ENCODE results near the gene FEN1.

FEN1 gene

DNA sequence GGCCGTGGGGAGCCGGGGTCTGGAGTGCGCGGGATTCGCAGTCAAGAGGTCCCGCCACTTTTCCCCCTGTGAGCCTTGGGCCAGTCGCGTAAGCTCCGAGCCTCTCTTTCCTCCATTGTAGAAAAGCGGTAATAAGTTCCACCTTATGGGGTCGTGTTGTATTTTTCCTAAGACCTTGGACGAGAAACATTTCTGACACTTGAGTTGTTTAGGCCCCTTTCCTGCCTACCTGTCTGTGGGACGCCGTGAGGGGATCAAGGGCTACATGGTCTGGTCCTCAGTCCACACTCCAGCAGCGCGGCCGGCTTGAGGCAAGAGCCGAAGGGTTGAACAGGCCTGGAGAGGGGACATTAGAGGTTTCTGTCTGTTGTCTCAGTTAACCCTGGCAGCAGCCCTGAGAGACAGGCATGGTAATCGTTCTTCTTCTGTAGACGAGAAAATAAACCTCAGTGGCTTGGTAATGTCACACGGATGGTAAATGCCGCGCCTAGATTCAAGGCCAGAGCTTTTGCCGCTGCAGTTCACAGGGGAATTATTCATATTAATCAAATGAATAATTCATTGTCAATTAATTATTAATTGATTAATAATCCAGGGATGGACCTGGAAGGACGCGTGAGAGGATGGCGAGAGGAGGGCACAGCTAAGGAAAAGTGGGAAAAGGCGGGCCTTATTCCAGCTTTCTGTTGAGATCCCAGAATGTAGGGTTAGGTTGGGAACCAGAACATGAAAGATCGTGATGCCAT is 545 bp downstream of the FEN1 start:
- Histone ChIP-seq H3K4me1 (ENCODE audit: control insufficient read depth, low read depth, low read length) (no peaks in the 10 kb centered on the region), H3K18ac (ENCODE audit: low read length) (peak overlapping the region; percentile 54), H3K23ac (ENCODE audit: low read length) (no peak overlapping the region), H3K36me3 (ENCODE audit: control insufficient read depth, insufficient read depth, low read length) (peaks cover 3% of the 10 kb centered on the region), H4K8ac (ENCODE audit: low read depth, low read length) (no peak overlapping the region), H3K27ac (ENCODE audit: low read depth, low read length) (peak overlapping the region; percentile 21), H3K4ac (ENCODE audit: low read depth, low read length) (peak overlapping the region; percentile 72), H3K79me1 (ENCODE audit: low read length) (peaks cover 19% of the 10 kb centered on the region), H3K56ac (ENCODE audit: low read length) (peak overlapping the region; percentile 100), H3K27me3 (ENCODE audit: insufficient read depth, low read length, poor library complexity) (no peaks in the 10 kb centered on the region), H4K5ac (ENCODE audit: low read length) (no peak overlapping the region), H2BK120ac (ENCODE audit: low read depth, low read length) (no peak overlapping the region), H2AK5ac (ENCODE audit: low read length) (peak overlapping the region; percentile 43), H3K4me3 (ENCODE audit: low read length) (peak overlapping the region; percentile 93), H2BK5ac (ENCODE audit: low read length) (no peak overlapping the region), H3K4me2 (ENCODE audit: low read length) (peak overlapping the region; percentile 88), H3K9ac (ENCODE audit: low read length) (peak overlapping the region; percentile 96), H2BK15ac (replicated peaks; ENCODE audit: low read depth) (no peak overlapping the region), H3K79me2 (ENCODE audit: control insufficient read depth, insufficient read depth, low read length) (peaks cover 44% of the 10 kb centered on the region)
- DNase-seq = no peak
- no CpG with 5 or more reads among the region's 29 CpGs for WGBS (ENCODE audit: extremely low coverage, insufficient coverage, low lambda C conversion rate)

GRCh38 chr11:61793829-61794204 is 1.1 kb downstream of the FEN1 start:
- peaks cover 44% of the 10 kb centered on the region for H3K79me2 ChIP-seq (ENCODE audit: control insufficient read depth, insufficient read depth, low read length)
- H3K4ac ChIP-seq (ENCODE audit: low read depth, low read length) = no peak overlapping the region
- H3K36me3 ChIP-seq (ENCODE audit: control insufficient read depth, insufficient read depth, low read length) = peaks cover 1% of the 10 kb centered on the region
- no peak overlapping the region for H3K18ac ChIP-seq (ENCODE audit: low read length)
- WGBS (ENCODE audit: extremely low coverage, insufficient coverage, low lambda C conversion rate) = no CpG with 5 or more reads among the region's 3 CpGs
- no peaks in the 10 kb centered on the region for H3K27me3 ChIP-seq (ENCODE audit: insufficient read depth, low read length, poor library complexity)
- peak overlapping the region; percentile 96 for H3K9ac ChIP-seq (ENCODE audit: low read length)
- no peak overlapping the region for H4K8ac ChIP-seq (ENCODE audit: low read depth, low read length)
- H2BK5ac ChIP-seq (ENCODE audit: low read length) = no peak overlapping the region
- H3K23ac ChIP-seq (ENCODE audit: low read length) = no peak overlapping the region
- H3K4me1 ChIP-seq (ENCODE audit: control insufficient read depth, low read depth, low read length) = no peaks in the 10 kb centered on the region
- no peak overlapping the region for H3K27ac ChIP-seq (ENCODE audit: low read depth, low read length)
- no peak overlapping the region for H4K5ac ChIP-seq (ENCODE audit: low read length)
- peak overlapping the region; percentile 88 for H3K4me2 ChIP-seq (ENCODE audit: low read length)
- DNase-seq = no peak
- no peak overlapping the region for H2BK15ac ChIP-seq (replicated peaks; ENCODE audit: low read depth)
- peaks cover 19% of the 10 kb centered on the region for H3K79me1 ChIP-seq (ENCODE audit: low read length)
- peak overlapping the region; percentile 93 for H3K4me3 ChIP-seq (ENCODE audit: low read length)
- H2BK120ac ChIP-seq (ENCODE audit: low read depth, low read length) = no peak overlapping the region
- H3K56ac ChIP-seq (ENCODE audit: low read length) = peak overlapping the region; percentile 100
- H2AK5ac ChIP-seq (ENCODE audit: low read length) = no peak overlapping the region

- no peak overlapping the region for H3K4me2 ChIP-seq (ENCODE audit: low read length)
- H3K4ac ChIP-seq (ENCODE audit: low read depth, low read length) = no peak overlapping the region
- no peaks in the 10 kb centered on the region for H3K27me3 ChIP-seq (ENCODE audit: insufficient read depth, low read length, poor library complexity)
- peak overlapping the region; percentile 17 for H3K56ac ChIP-seq (ENCODE audit: low read length)
- peaks cover 21% of the 10 kb centered on the region for H3K79me1 ChIP-seq (ENCODE audit: low read length)
- no peak overlapping the region for H2BK120ac ChIP-seq (ENCODE audit: low read depth, low read length)
- H3K79me2 ChIP-seq (ENCODE audit: control insufficient read depth, insufficient read depth, low read length) = peaks cover 44% of the 10 kb centered on the region
- H3K23ac ChIP-seq (ENCODE audit: low read length) = no peak overlapping the region
- no peak overlapping the region for H4K5ac ChIP-seq (ENCODE audit: low read length)
- 100% methylated on average over 1 of the region's 4 CpGs for WGBS (ENCODE audit: extremely low coverage, insufficient coverage, low lambda C conversion rate)
- no peak overlapping the region for H4K8ac ChIP-seq (ENCODE audit: low read depth, low read length)
- peak overlapping the region; percentile 35 for H3K9ac ChIP-seq (ENCODE audit: low read length)
- no peaks in the 10 kb centered on the region for H3K4me1 ChIP-seq (ENCODE audit: control insufficient read depth, low read depth, low read length)
- H2AK5ac ChIP-seq (ENCODE audit: low read length) = no peak overlapping the region
- no peak overlapping the region for H3K27ac ChIP-seq (ENCODE audit: low read depth, low read length)
- no peak overlapping the region for H2BK15ac ChIP-seq (replicated peaks; ENCODE audit: low read depth)
- no peak overlapping the region for H2BK5ac ChIP-seq (ENCODE audit: low read length)
- peaks cover 5% of the 10 kb centered on the region for H3K36me3 ChIP-seq (ENCODE audit: control insufficient read depth, insufficient read depth, low read length)
- H3K4me3 ChIP-seq (ENCODE audit: low read length) = no peak overlapping the region
- no peak overlapping the region for H3K18ac ChIP-seq (ENCODE audit: low read length)
- DNase-seq = no peak
These were observed 1.9 kb downstream of the FEN1 start for GRCh38 chr11:61794579-61794978.

- no peak overlapping the region for H2AK5ac ChIP-seq (ENCODE audit: low read length)
- peaks cover 18% of the 10 kb centered on the region for H3K79me1 ChIP-seq (ENCODE audit: low read length)
- WGBS (ENCODE audit: extremely low coverage, insufficient coverage, low lambda C conversion rate) = no CpG with 5 or more reads among the region's 12 CpGs
- no peak overlapping the region for H3K4me3 ChIP-seq (ENCODE audit: low read length)
- no peaks in the 10 kb centered on the region for H3K27me3 ChIP-seq (ENCODE audit: insufficient read depth, low read length, poor library complexity)
- H3K79me2 ChIP-seq (ENCODE audit: control insufficient read depth, insufficient read depth, low read length) = peaks cover 44% of the 10 kb centered on the region
- no peak overlapping the region for H2BK15ac ChIP-seq (replicated peaks; ENCODE audit: low read depth)
- no peak overlapping the region for H3K27ac ChIP-seq (ENCODE audit: low read depth, low read length)
- H4K8ac ChIP-seq (ENCODE audit: low read depth, low read length) = no peak overlapping the region
- no peak overlapping the region for H3K4ac ChIP-seq (ENCODE audit: low read depth, low read length)
- no peak overlapping the region for H2BK120ac ChIP-seq (ENCODE audit: low read depth, low read length)
- H4K5ac ChIP-seq (ENCODE audit: low read length) = no peak overlapping the region
- H2BK5ac ChIP-seq (ENCODE audit: low read length) = no peak overlapping the region
- DNase-seq = no peak
- H3K4me1 ChIP-seq (ENCODE audit: control insufficient read depth, low read depth, low read length) = no peaks in the 10 kb centered on the region
- H3K23ac ChIP-seq (ENCODE audit: low read length) = no peak overlapping the region
- H3K9ac ChIP-seq (ENCODE audit: low read length) = no peak overlapping the region
- peaks cover 5% of the 10 kb centered on the region for H3K36me3 ChIP-seq (ENCODE audit: control insufficient read depth, insufficient read depth, low read length)
- H3K18ac ChIP-seq (ENCODE audit: low read length) = no peak overlapping the region
- no peak overlapping the region for H3K4me2 ChIP-seq (ENCODE audit: low read length)
- H3K56ac ChIP-seq (ENCODE audit: low read length) = no peak overlapping the region
These were observed 2.7 kb downstream of the FEN1 start for GRCh38 chr11:61795459-61795858.

DNA sequence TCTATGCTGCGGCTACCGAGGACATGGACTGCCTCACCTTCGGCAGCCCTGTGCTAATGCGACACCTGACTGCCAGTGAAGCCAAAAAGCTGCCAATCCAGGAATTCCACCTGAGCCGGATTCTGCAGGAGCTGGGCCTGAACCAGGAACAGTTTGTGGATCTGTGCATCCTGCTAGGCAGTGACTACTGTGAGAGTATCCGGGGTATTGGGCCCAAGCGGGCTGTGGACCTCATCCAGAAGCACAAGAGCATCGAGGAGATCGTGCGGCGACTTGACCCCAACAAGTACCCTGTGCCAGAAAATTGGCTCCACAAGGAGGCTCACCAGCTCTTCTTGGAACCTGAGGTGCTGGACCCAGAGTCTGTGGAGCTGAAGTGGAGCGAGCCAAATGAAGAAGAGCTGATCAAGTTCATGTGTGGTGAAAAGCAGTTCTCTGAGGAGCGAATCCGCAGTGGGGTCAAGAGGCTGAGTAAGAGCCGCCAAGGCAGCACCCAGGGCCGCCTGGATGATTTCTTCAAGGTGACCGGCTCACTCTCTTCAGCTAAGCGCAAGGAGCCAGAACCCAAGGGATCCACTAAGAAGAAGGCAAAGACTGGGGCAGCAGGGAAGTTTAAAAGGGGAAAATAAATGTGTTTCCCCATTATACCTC is 3.3 kb downstream of the FEN1 start:
- Histone ChIP-seq H3K27me3 (ENCODE audit: insufficient read depth, low read length, poor library complexity) (no peaks in the 10 kb centered on the region), H3K4ac (ENCODE audit: low read depth, low read length) (no peak overlapping the region), H3K23ac (ENCODE audit: low read length) (no peak overlapping the region), H4K5ac (ENCODE audit: low read length) (no peak overlapping the region), H3K56ac (ENCODE audit: low read length) (no peak overlapping the region), H3K9ac (ENCODE audit: low read length) (no peak overlapping the region), H3K4me1 (ENCODE audit: control insufficient read depth, low read depth, low read length) (no peaks in the 10 kb centered on the region), H2BK120ac (ENCODE audit: low read depth, low read length) (no peak overlapping the region), H3K27ac (ENCODE audit: low read depth, low read length) (no peak overlapping the region), H3K18ac (ENCODE audit: low read length) (no peak overlapping the region), H4K8ac (ENCODE audit: low read depth, low read length) (no peak overlapping the region), H2BK5ac (ENCODE audit: low read length) (no peak overlapping the region), H2BK15ac (replicated peaks; ENCODE audit: low read depth) (no peak overlapping the region), H3K79me1 (ENCODE audit: low read length) (peaks cover 15% of the 10 kb centered on the region), H3K4me3 (ENCODE audit: low read length) (no peak overlapping the region), H3K36me3 (ENCODE audit: control insufficient read depth, insufficient read depth, low read length) (peaks cover 5% of the 10 kb centered on the region), H3K4me2 (ENCODE audit: low read length) (no peak overlapping the region), H2AK5ac (ENCODE audit: low read length) (no peak overlapping the region), H3K79me2 (ENCODE audit: control insufficient read depth, insufficient read depth, low read length) (peaks cover 44% of the 10 kb centered on the region)
- WGBS (ENCODE audit: extremely low coverage, insufficient coverage, low lambda C conversion rate) = no CpG with 5 or more reads among the region's 18 CpGs
- DNase-seq = no peak

Data from mesendoderm (in vitro differentiated cells).